WTC11 (cell line): ENCODE results near the gene ZNF235. TPM values are rescaled to one million over a fixed set of nuclear protein-coding genes. Genes with fewer than 3 reads are reported as not detected.
"Not testable (repeated sequence)": the region's sequence is repeated elsewhere in the genome, so short reads cannot be mapped to it uniquely, and the experiment has no call there.

Experiments used
- ATAC-seq: fragments of 200-7000 bp; cut with Tn5 transposase; 2 replicates; pipeline ENCODE4 v1.10.0; 2021; ENCODE audit warnings: mild to moderate bottlenecking, moderate library complexity
- CTCF ChIA-PET: fragments of 300-600 bp; sonication (Branson Sonifier 250); formaldehyde crosslinking; loops from one replicate; lab custom pipeline; 2021; ENCODE audit warnings: antibody characterized with exemption; lab: Charles Lee
- POLR2A ChIA-PET: fragments of 350-600 bp; sonication (Branson Sonifier 250); formaldehyde crosslinking; loops from one replicate; lab custom pipeline; 2021; ENCODE audit warnings: antibody characterized with exemption; lab: Charles Lee
- DNase-seq: peaks from one replicate; pipeline ENCODE4 v3.0.0; 2021; ENCODE audit warnings: low spot score
- H3K27ac Mint-ChIP-seq: 2 replicates; pipeline ENCODE4 v1.8.0; 2021; ENCODE audit warnings: mixed read lengths
- H3K27me3 Mint-ChIP-seq: 2 replicates; pipeline ENCODE4 v1.8.0; 2021; ENCODE audit warnings: low read depth, mild to moderate bottlenecking, moderate library complexity, mixed read lengths
- H3K36me3 Mint-ChIP-seq: 2 replicates; pipeline ENCODE4 v1.8.0; 2021; ENCODE audit warnings: mixed read lengths
- H3K4me1 Mint-ChIP-seq: 2 replicates; pipeline ENCODE4 v1.8.0; 2022; ENCODE audit warnings: mixed read lengths
- H3K4me3 Mint-ChIP-seq: 2 replicates; pipeline ENCODE4 v1.8.0; 2021; ENCODE audit warnings: mild to moderate bottlenecking, moderate library complexity, mixed read lengths
- H3K9me3 Mint-ChIP-seq: 2 replicates; pipeline ENCODE4 v1.8.0; 2021; ENCODE audit warnings: mixed read lengths
- ATF2 ChIP-seq: sonication (generic); formaldehyde crosslinking; IDR thresholded peaks from 2 replicates; pipeline ENCODE4 v1.8.1; 2022; ENCODE audit warnings: low read depth, missing genetic modification reagents, borderline replicate concordance
- ATF6 ChIP-seq: sonication (generic); formaldehyde crosslinking; IDR thresholded peaks from 2 replicates; pipeline ENCODE4 v1.8.1; 2023; ENCODE audit warnings: mild to moderate bottlenecking, missing genetic modification reagents
- CREB1 ChIP-seq: sonication (generic); formaldehyde crosslinking; IDR thresholded peaks from 2 replicates; pipeline ENCODE4 v1.8.0; 2023; ENCODE audit warnings: mild to moderate bottlenecking, missing genetic modification reagents
- CREM ChIP-seq: sonication (generic); formaldehyde crosslinking; IDR thresholded peaks from 2 replicates; pipeline ENCODE4 v1.8.1; 2022; ENCODE audit warnings: mild to moderate bottlenecking, missing genetic modification reagents, moderate library complexity
- E2F5 ChIP-seq: sonication (generic); formaldehyde crosslinking; IDR thresholded peaks from 2 replicates; pipeline ENCODE4 v1.8.1; 2022; ENCODE audit warnings: mild to moderate bottlenecking, moderate library complexity, missing genetic modification reagents
- ESRRA ChIP-seq: sonication (generic); formaldehyde crosslinking; IDR thresholded peaks from 2 replicates; pipeline ENCODE4 v1.8.1; 2022; ENCODE audit warnings: mild to moderate bottlenecking, missing genetic modification reagents, borderline replicate concordance
- KAT7 ChIP-seq: sonication (generic); formaldehyde crosslinking; IDR thresholded peaks from 2 replicates; pipeline ENCODE4 v1.8.1; 2023; ENCODE audit warnings: missing genetic modification reagents, mild to moderate bottlenecking, borderline replicate concordance
- PRRX2 ChIP-seq: fragments of 250-450 bp; sonication (Bioruptor Pico); IDR thresholded peaks from 2 replicates; pipeline ENCODE4 v1.8.0; 2021; ENCODE audit warnings: mild to moderate bottlenecking
- RORB ChIP-seq: fragments of 250-450 bp; sonication (Bioruptor Pico); IDR thresholded peaks from 2 replicates; pipeline ENCODE4 v1.9.0; 2021; ENCODE audit warnings: mild to moderate bottlenecking
- TEAD1 ChIP-seq: sonication (generic); formaldehyde crosslinking; IDR thresholded peaks from 2 replicates; pipeline ENCODE4 v1.8.0; 2022; ENCODE audit warnings: mild to moderate bottlenecking, missing genetic modification reagents
- ZMAT4 ChIP-seq: fragments of 250-450 bp; sonication (Bioruptor Pico); IDR thresholded peaks from 2 replicates; pipeline ENCODE4 v1.9.0; 2021; ENCODE audit warnings: mild to moderate bottlenecking
- ZNF512 ChIP-seq: sonication (generic); formaldehyde crosslinking; IDR thresholded peaks from 2 replicates; pipeline ENCODE4 v1.8.1; 2022; ENCODE audit warnings: missing genetic modification reagents, borderline replicate concordance
- total RNA-seq: library from RNA; stranded (reverse); gene quantifications from 3 replicates; pipeline ENCODE4 v1.2.3, GENCODE V29; 2021
- TF ChIP-seq, protein P1 (sequence below): sonication (generic); formaldehyde crosslinking; IDR thresholded peaks from 2 replicates; pipeline ENCODE4 v1.8.0; 2022; ENCODE audit warnings: mild to moderate bottlenecking, missing genetic modification reagents
- TF ChIP-seq, protein P2 (sequence below): sonication (generic); formaldehyde crosslinking; IDR thresholded peaks from 2 replicates; pipeline ENCODE4 v1.8.0; 2023; ENCODE audit warnings: missing genetic modification reagents
- TF ChIP-seq, protein P3 (sequence below): sonication (generic); formaldehyde crosslinking; IDR thresholded peaks from 2 replicates; pipeline ENCODE4 v1.8.1; 2023; ENCODE audit warnings: mild to moderate bottlenecking, moderate library complexity, missing genetic modification reagents

ZNF235 gene
- total RNA-seq, 1 experiment from 2014 or later = 3.9 TPM

- DNase-seq (no peak), ATAC-seq (no peak)
- peaks cover 83% of the 10 kb centered on the region for H3K9me3 Mint-ChIP-seq
- ChIA-PET POLR2A (no interaction called here), CTCF (interaction anchor here (0.6 kb wide), 1 partner anchor 259 kb away, joined by 3 read pairs; no protein-coding TSS in a partner anchor)
- H3K27me3 Mint-ChIP-seq = peaks cover 23% of the 10 kb centered on the region
- no peaks in the 10 kb centered on the region for H3K4me1 Mint-ChIP-seq
- H3K36me3 Mint-ChIP-seq = peaks cover 60% of the 10 kb centered on the region
- no peak overlapping the region for H3K27ac Mint-ChIP-seq
- no peak overlapping the region for H3K4me3 Mint-ChIP-seq
- no peak for TF ChIP-seq CREB1 (CRISPR knock-in tag)
- TF ChIP-seq KAT7 (CRISPR knock-in tag) = no peak
- TF ChIP-seq, protein P1, sequence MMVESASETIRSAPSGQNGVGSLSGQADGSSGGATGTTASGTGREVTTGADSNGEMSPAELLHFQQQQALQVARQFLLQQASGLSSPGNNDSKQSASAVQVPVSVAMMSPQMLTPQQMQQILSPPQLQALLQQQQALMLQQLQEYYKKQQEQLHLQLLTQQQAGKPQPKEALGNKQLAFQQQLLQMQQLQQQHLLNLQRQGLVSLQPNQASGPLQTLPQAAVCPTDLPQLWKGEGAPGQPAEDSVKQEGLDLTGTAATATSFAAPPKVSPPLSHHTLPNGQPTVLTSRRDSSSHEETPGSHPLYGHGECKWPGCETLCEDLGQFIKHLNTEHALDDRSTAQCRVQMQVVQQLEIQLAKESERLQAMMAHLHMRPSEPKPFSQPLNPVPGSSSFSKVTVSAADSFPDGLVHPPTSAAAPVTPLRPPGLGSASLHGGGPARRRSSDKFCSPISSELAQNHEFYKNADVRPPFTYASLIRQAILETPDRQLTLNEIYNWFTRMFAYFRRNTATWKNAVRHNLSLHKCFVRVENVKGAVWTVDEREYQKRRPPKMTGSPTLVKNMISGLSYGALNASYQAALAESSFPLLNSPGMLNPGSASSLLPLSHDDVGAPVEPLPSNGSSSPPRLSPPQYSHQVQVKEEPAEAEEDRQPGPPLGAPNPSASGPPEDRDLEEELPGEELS = no peak
- no peak for TF ChIP-seq ATF6 (CRISPR knock-in tag)
- TF ChIP-seq ZNF512 (CRISPR knock-in tag) = no peak
- no peak for TF ChIP-seq CREM (CRISPR knock-in tag)
- TF ChIP-seq RORB (CRISPR knock-in tag) = no peak
- TF ChIP-seq TEAD1 = no peak
- TF ChIP-seq ATF2 (CRISPR knock-in tag) = no peak
- TF ChIP-seq, protein P2, sequence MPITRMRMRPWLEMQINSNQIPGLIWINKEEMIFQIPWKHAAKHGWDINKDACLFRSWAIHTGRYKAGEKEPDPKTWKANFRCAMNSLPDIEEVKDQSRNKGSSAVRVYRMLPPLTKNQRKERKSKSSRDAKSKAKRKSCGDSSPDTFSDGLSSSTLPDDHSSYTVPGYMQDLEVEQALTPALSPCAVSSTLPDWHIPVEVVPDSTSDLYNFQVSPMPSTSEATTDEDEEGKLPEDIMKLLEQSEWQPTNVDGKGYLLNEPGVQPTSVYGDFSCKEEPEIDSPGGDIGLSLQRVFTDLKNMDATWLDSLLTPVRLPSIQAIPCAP (CRISPR knock-in tag) = no peak
- TF ChIP-seq PRRX2 (CRISPR knock-in tag) = no peak
- TF ChIP-seq, protein P3, sequence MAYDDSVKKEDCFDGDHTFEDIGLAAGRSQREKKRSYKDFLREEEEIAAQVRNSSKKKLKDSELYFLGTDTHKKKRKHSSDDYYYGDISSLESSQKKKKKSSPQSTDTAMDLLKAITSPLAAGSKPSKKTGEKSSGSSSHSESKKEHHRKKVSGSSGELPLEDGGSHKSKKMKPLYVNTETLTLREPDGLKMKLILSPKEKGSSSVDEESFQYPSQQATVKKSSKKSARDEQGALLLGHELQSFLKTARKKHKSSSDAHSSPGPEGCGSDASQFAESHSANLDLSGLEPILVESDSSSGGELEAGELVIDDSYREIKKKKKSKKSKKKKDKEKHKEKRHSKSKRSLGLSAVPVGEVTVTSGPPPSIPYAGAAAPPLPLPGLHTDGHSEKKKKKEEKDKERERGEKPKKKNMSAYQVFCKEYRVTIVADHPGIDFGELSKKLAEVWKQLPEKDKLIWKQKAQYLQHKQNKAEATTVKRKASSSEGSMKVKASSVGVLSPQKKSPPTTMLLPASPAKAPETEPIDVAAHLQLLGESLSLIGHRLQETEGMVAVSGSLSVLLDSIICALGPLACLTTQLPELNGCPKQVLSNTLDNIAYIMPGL (CRISPR knock-in tag) = no peak
- no peak for TF ChIP-seq E2F5 (CRISPR knock-in tag)
- TF ChIP-seq ESRRA = no peak
- no peak for TF ChIP-seq ZMAT4 (CRISPR knock-in tag)
Observed at GRCh38 chr19:44254496-44254895, 50.3 kb downstream of the ZNF235 start.

DNA sequence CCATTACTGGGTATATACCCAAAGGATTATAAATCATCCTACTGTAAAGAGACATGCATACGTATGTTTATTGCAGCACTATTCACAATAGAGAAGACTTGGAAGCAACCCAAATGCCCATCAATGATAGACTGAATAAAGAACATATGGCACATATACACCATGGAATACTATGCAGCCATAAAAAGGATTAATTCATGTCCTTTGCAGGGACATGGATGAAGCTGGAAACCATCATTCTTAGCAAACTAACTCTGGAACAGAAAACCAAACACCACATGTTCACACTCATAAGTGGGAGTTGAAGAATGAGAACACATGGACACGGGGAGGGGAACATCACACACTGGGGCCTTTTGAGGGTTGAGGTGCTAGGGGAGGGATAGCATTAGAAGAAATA, 51.4 kb downstream of the ZNF235 start:
- H3K4me1 Mint-ChIP-seq, DNase-seq, POLR2A ChIA-PET, H3K4me3 Mint-ChIP-seq, H3K27ac Mint-ChIP-seq, CTCF ChIA-PET, ATAC-seq: not testable (repeated sequence)
- peaks cover 70% of the 10 kb centered on the region for H3K36me3 Mint-ChIP-seq
- H3K9me3 Mint-ChIP-seq = peaks cover 93% of the 10 kb centered on the region
- peaks cover 23% of the 10 kb centered on the region for H3K27me3 Mint-ChIP-seq

DNA sequence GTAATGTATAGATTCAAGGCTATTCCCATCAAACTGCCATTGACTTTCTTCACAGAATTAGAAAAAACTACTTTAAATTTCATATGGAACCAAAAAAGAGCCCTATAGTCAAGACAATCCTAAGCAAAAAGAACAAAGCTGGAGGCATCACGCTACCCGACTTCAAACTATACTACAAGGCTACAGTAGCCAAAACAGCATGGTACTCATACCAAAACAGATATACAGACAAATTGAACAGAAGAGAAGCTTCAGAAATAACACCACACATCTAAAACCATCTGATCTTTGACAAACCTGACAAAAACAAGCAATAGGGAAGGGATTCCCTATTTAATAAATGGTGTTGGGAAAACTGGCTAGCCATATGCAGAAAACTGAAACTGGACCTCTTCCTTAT, 52.5 kb downstream of the ZNF235 start:
- H3K4me3 Mint-ChIP-seq, DNase-seq, POLR2A ChIA-PET, CTCF ChIA-PET, H3K4me1 Mint-ChIP-seq, ATAC-seq, H3K27ac Mint-ChIP-seq: not testable (repeated sequence)
- H3K27me3 Mint-ChIP-seq = peaks cover 23% of the 10 kb centered on the region
- peaks cover 78% of the 10 kb centered on the region for H3K36me3 Mint-ChIP-seq
- H3K9me3 Mint-ChIP-seq = peaks cover 91% of the 10 kb centered on the region
